ENCODE data around the gene C19orf73. TPM values are rescaled to one million over a fixed set of nuclear protein-coding genes. Genes with fewer than 3 reads are reported as not detected.

Gene C19orf73
- total RNA-seq, 1 experiment from 2014 or later, result 2.2 TPM

GRCh38 chr19:49110567-49110966 is 8.4 kb downstream of the C19orf73 start:
- ChIA-PET POLR2A (no interaction called here), CTCF (interaction anchor here (0.6 kb wide), 1 partner anchor 13 kb away, joined by 3 read pairs; no protein-coding TSS in a partner anchor), RAD21 (ENCODE audit: low non-redundant PET in 1 of 2, low total read pairs in 2 of 2, uncharacterized antibody in 2 of 2, unreplicated experiment in 2 of 2) (no interaction called here)
- no peak for ATAC-seq
- peaks cover 29 to 31% of the 10 kb centered on the region in 2 experiments for H3K36me3 ChIP-seq (ENCODE audit: control insufficient read depth in 1 of 2, insufficient read depth in 2 of 2, low read length in 2 of 2)
- TF ChIP-seq EZH2 (IDR thresholded peaks at IDR 0.05), result no peak
- no peak for TF ChIP-seq ELF1 (IDR thresholded peaks at IDR 0.05; ENCODE audit: borderline replicate concordance, low read depth)
- no peak for TF ChIP-seq EZH2phosphoT487 (IDR thresholded peaks at IDR 0.05; ENCODE audit: borderline replicate concordance)
- TF ChIP-seq POLR2A (IDR thresholded peaks at IDR 0.05; ENCODE audit: borderline replicate concordance, extremely low read depth, insufficient read depth, insufficient read length), result no peak
- TF ChIP-seq SRF (IDR thresholded peaks at IDR 0.05; ENCODE audit: low read depth), result no peak
- no peak for TF ChIP-seq CTCF (IDR thresholded peaks at IDR 0.05 in 2 of 3, conservative IDR thresholded peaks at IDR 0.05 in 1 of 3; ENCODE audit: borderline replicate concordance in 1 of 3, insufficient read depth in 1 of 3, low read depth in 2 of 3, low read length in 2 of 3)
- no peak for TF ChIP-seq CBX3 (IDR thresholded peaks at IDR 0.05; ENCODE audit: low read depth)
- no peak for TF ChIP-seq RAD21 (IDR thresholded peaks at IDR 0.05; ENCODE audit: low read depth)
- no peak for TF ChIP-seq JUND (IDR thresholded peaks at IDR 0.05)
- TF ChIP-seq TCF7L2 (IDR thresholded peaks at IDR 0.05; ENCODE audit: borderline replicate concordance, extremely low read depth, insufficient read depth, insufficient read length), result no peak
- no peak for TF ChIP-seq REST (IDR thresholded peaks at IDR 0.05; ENCODE audit: low read depth)
- no peak for TF ChIP-seq POLR2AphosphoS5 (IDR thresholded peaks at IDR 0.05; ENCODE audit: low read depth, low read length)
- TF ChIP-seq FOSL1 (IDR thresholded peaks at IDR 0.05; ENCODE audit: low read depth), result no peak
- no peak for TF ChIP-seq EGR1 (IDR thresholded peaks at IDR 0.05; ENCODE audit: low read depth)
- no peak for TF ChIP-seq ZFX (IDR thresholded peaks at IDR 0.05)
- TF ChIP-seq ZBTB33 (IDR thresholded peaks at IDR 0.05; ENCODE audit: extremely low read depth, insufficient replicate concordance, low read length), result no peak
- TF ChIP-seq SP1 (IDR thresholded peaks at IDR 0.05; ENCODE audit: low read depth), result no peak
- intact Hi-C loops (cut with micrococcal nuclease), result no loop called here
- no peak overlapping the region for H2AFZ ChIP-seq (ENCODE audit: low read depth, low read length, poor library complexity, severe bottlenecking)
- H3K4me1 ChIP-seq (ENCODE audit: control insufficient read depth in 1 of 2, insufficient read depth in 2 of 2, low read length in 2 of 2), result peaks cover 10 to 25% of the 10 kb centered on the region in 2 experiments; a peak in 3 of 4 replicates
- H3K4me3 ChIP-seq (replicated peaks in 1 of 2; ENCODE audit: low read depth in 1 of 2, low read length in 2 of 2), result no peak overlapping the region
- no peaks in the 10 kb centered on the region for H3K9me2 ChIP-seq (ENCODE audit: insufficient read depth)
- H3K27ac ChIP-seq (ENCODE audit: low read depth, low read length), result no peak overlapping the region; the same call in 1 of the 2 replicates
- H3K27me3 ChIP-seq (ENCODE audit: insufficient read depth, low read length), result no peaks in the 10 kb centered on the region
- H3K9me3 ChIP-seq (ENCODE audit: control insufficient read depth in 1 of 2, insufficient read depth in 1 of 2, low read depth in 1 of 2, low read length in 2 of 2), result no peaks in the 10 kb centered on the region
- no peaks in the 10 kb centered on the region for H4K20me1 ChIP-seq (ENCODE audit: insufficient read depth)
- no peak overlapping the region for H3K4me2 ChIP-seq (ENCODE audit: low read length)
- BruUV-seq (replicated peaks), result no TSS peak
- DNase-seq (ENCODE audit: low read depth, low spot score), result no peak
- peaks cover 9% of the 10 kb centered on the region; the same call in 1 of the 2 replicates for H3K79me2 ChIP-seq (ENCODE audit: insufficient read depth, low read length)
- no peak overlapping the region for H3K9ac ChIP-seq (ENCODE audit: low read length)
